Measurements from ENCODE around the gene DNAJC18.

DNAJC18 gene

GRCh38 chr5:139394654-139395566, 44.4 kb downstream of the DNAJC18 start, which contains the start of gene PROB1:
Gene PROB1 (minus strand): TSS chr5:139395104. CDS start chr5:139395081, 23 bp downstream.
- Histone ChIP-seq H3K9me2 (ENCODE audit: low read depth, low read length) (no peaks in the 10 kb centered on the region), H4K20me1 (ENCODE audit: insufficient read depth, low read length) (no peaks in the 10 kb centered on the region), H3F3A (ENCODE audit: insufficient read depth, low read length) (no peaks in the 10 kb centered on the region), H3K27ac (ENCODE audit: low read depth, low read length, poor library complexity, severe bottlenecking) (peak within 1 kb of the TSS; percentile 98), H3K4me3 (ENCODE audit: low read depth, low read length, poor library complexity, severe bottlenecking) (peak within 1 kb of the TSS; percentile 90), H3K79me2 (ENCODE audit: insufficient read depth, low read length) (no peaks in the 10 kb centered on the region; the same call in 1 of the 2 replicates), H3K36me3 (ENCODE audit: insufficient read depth, low read length) (no peaks in the 10 kb centered on the region; the same call in 1 of the 2 replicates), H3K9ac (ENCODE audit: low read length) (peak within 1 kb of the TSS; percentile 97), H3K4me2 (ENCODE audit: low read length) (peak within 1 kb of the TSS; percentile 88), H3K4me1 (ENCODE audit: insufficient read depth, low read length, severe bottlenecking) (peaks cover 55% of the 10 kb centered on the region), H3K9me3 (ENCODE audit: low read length) (no peaks in the 10 kb centered on the region), H3K27me3 (ENCODE audit: insufficient read depth, low read length) (no peaks in the 10 kb centered on the region), H2AFZ (ENCODE audit: low read length) (no peak within 1 kb of the TSS)
- TF ChIP-seq EZH2 (IDR thresholded peaks at IDR 0.05; ENCODE audit: borderline replicate concordance, low read length): no peak
- no peak for TF ChIP-seq CTCF (IDR thresholded peaks at IDR 0.05; ENCODE audit: low read length)

GRCh38 chr5:139394123-139394653, 45.1 kb downstream of the DNAJC18 start:
- Histone ChIP-seq H3F3A (ENCODE audit: insufficient read depth, low read length) (no peaks in the 10 kb centered on the region), H2AFZ (ENCODE audit: low read length) (no peak overlapping the region), H4K20me1 (ENCODE audit: insufficient read depth, low read length) (no peaks in the 10 kb centered on the region), H3K79me2 (ENCODE audit: insufficient read depth, low read length) (no peaks in the 10 kb centered on the region; the same call in 1 of the 2 replicates), H3K27me3 (ENCODE audit: insufficient read depth, low read length) (no peaks in the 10 kb centered on the region), H3K4me1 (ENCODE audit: insufficient read depth, low read length, severe bottlenecking) (peaks cover 62% of the 10 kb centered on the region), H3K9me3 (ENCODE audit: low read length) (no peaks in the 10 kb centered on the region), H3K9me2 (ENCODE audit: low read depth, low read length) (no peaks in the 10 kb centered on the region), H3K27ac (ENCODE audit: low read depth, low read length, poor library complexity, severe bottlenecking) (peak overlapping the region; percentile 98), H3K36me3 (ENCODE audit: insufficient read depth, low read length) (peaks cover 4% of the 10 kb centered on the region; the same call in 1 of the 2 replicates), H3K4me2 (ENCODE audit: low read length) (peak overlapping the region; percentile 88), H3K9ac (ENCODE audit: low read length) (peak overlapping the region; percentile 97), H3K4me3 (ENCODE audit: low read depth, low read length, poor library complexity, severe bottlenecking) (peak overlapping the region; percentile 90)
- TF ChIP-seq EZH2 (IDR thresholded peaks at IDR 0.05; ENCODE audit: borderline replicate concordance, low read length) (no peak), CTCF (IDR thresholded peaks at IDR 0.05; ENCODE audit: low read length) (peak; percentile 77)

- H3K4me2 ChIP-seq (ENCODE audit: low read length): peak overlapping the region; percentile 88
- TF ChIP-seq CTCF (IDR thresholded peaks at IDR 0.05; ENCODE audit: low read length) (no peak), EZH2 (IDR thresholded peaks at IDR 0.05; ENCODE audit: borderline replicate concordance, low read length) (no peak)
- peaks cover 65% of the 10 kb centered on the region for H3K4me1 ChIP-seq (ENCODE audit: insufficient read depth, low read length, severe bottlenecking)
- peaks cover 7% of the 10 kb centered on the region; the same call in 1 of the 2 replicates for H3K36me3 ChIP-seq (ENCODE audit: insufficient read depth, low read length)
- H4K20me1 ChIP-seq (ENCODE audit: insufficient read depth, low read length): no peaks in the 10 kb centered on the region
- no peaks in the 10 kb centered on the region for H3F3A ChIP-seq (ENCODE audit: insufficient read depth, low read length)
- no peaks in the 10 kb centered on the region; the same call in 1 of the 2 replicates for H3K79me2 ChIP-seq (ENCODE audit: insufficient read depth, low read length)
- H3K27ac ChIP-seq (ENCODE audit: low read depth, low read length, poor library complexity, severe bottlenecking): peak overlapping the region; percentile 98
- H3K27me3 ChIP-seq (ENCODE audit: insufficient read depth, low read length): no peaks in the 10 kb centered on the region
- H3K9me3 ChIP-seq (ENCODE audit: low read length): no peaks in the 10 kb centered on the region
- H2AFZ ChIP-seq (ENCODE audit: low read length): no peak overlapping the region
- no peaks in the 10 kb centered on the region for H3K9me2 ChIP-seq (ENCODE audit: low read depth, low read length)
- peak overlapping the region; percentile 97 for H3K9ac ChIP-seq (ENCODE audit: low read length)
- H3K4me3 ChIP-seq (ENCODE audit: low read depth, low read length, poor library complexity, severe bottlenecking): peak overlapping the region; percentile 90
Measured at GRCh38 chr5:139393497-139394122, 45.7 kb downstream of the DNAJC18 start.

Data from OCI-LY1 (cell line).